Coronary artery (tissue), 2 donors: ENCODE data around the gene CACNA1A.

ENCODE experiments used
- DNase-seq: peaks from one replicate; pipeline ENCODE4 v3.0.0-alpha.2; 2017; ENCODE audit warnings: low spot score
- H3K27ac ChIP-seq, 2 donors: fragments of 200-600 bp; sonication (generic); one replicate each; pipeline ENCODE4 v1.5.1; 2016 to 2019
- H3K4me3 ChIP-seq: fragments of 200-600 bp; sonication (generic); 2 replicates; pipeline ENCODE4 v1.5.1; 2016; ENCODE audit warnings: mild to moderate bottlenecking, moderate library complexity
- TF ChIP-seq, protein P1 (sequence below): fragments of 200-600 bp; sonication (generic); IDR thresholded peaks from one replicate; pipeline ENCODE4 v1.5.1; 2019; ENCODE audit warnings: antibody characterized with exemption

Gene CACNA1A

DNA sequence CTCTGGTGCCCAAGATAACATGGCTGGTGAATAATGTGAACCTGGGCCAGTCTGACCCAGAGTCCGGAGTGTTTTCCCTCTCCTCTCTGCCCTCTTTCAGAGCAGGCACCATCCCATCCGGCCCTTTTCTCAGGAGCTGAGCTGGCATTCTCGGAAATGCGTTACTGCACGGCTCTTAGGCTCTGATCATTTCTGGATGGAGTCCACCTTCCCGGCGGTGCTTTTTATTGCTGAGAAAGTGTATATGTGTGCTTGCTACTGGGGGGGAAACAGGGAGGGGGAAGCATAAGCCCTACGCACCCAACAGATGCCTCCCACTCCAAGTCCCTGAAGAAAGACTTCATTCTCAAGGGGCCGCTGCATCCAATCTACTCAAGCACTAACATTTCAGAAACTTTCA lies 6.6 kb downstream of the CACNA1A start:
- TF ChIP-seq, protein P1, sequence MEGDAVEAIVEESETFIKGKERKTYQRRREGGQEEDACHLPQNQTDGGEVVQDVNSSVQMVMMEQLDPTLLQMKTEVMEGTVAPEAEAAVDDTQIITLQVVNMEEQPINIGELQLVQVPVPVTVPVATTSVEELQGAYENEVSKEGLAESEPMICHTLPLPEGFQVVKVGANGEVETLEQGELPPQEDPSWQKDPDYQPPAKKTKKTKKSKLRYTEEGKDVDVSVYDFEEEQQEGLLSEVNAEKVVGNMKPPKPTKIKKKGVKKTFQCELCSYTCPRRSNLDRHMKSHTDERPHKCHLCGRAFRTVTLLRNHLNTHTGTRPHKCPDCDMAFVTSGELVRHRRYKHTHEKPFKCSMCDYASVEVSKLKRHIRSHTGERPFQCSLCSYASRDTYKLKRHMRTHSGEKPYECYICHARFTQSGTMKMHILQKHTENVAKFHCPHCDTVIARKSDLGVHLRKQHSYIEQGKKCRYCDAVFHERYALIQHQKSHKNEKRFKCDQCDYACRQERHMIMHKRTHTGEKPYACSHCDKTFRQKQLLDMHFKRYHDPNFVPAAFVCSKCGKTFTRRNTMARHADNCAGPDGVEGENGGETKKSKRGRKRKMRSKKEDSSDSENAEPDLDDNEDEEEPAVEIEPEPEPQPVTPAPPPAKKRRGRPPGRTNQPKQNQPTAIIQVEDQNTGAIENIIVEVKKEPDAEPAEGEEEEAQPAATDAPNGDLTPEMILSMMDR = no peak
- Histone ChIP-seq H3K4me3 (no peak overlapping the region), H3K27ac (no peak overlapping the region)
- no peak for DNase-seq

DNA sequence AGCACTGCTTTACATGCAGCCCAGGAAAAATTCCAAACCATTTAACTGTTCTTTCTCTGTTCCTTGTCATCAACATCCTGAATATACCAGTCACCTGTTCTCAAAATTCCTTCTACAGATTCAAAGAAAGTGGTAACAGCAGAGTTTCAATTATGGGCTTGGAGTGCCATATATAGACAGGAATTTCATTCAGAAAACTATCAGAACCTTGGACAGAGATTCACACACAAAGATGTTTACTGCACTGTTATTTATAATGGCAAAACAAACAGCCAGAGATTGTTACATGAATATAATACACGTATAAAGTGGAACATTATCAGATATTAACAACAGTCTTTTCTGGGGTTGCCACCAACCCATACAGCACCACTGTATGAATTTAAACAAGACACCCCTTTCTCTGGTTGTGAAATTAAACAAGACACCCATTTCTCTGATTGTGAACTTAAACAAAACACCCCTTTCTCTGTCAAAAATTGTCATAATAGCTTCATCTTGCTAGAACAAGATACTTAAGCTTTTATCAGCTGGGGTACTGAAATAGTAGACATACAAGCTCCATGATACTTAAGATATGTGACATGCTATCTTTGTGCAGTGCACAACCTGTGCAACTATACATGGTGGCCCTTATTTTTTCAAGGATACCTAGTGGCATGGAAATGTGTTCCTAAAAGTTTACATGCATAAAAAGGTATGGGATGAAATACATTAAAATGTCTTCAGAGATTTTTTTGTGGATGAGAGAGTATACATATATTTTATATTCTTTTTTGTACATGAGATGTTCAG lies 12.6 kb downstream of the CACNA1A start:
- Histone ChIP-seq H3K27ac (no peak overlapping the region), H3K4me3 (no peak overlapping the region)
- no peak for DNase-seq
- TF ChIP-seq, protein P1 = no peak

DNA sequence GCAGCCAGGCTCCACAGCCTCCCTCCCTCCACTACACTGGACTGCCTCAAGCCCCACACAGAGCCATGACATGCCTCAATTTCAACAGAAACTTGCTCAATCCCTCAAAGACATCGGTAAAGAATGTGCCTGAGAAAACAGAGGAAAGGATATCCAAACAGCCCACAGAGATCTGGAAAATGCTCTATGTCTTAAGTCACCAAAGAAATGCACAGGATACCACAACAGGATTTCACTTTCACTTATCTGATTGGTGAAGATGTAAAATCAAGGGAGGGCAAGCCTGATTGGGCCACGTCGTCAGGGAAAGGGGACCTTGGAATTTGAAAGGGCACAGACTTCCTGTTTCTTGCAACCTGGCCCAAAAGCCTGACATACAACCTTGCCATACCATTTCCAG lies 14.2 kb downstream of the CACNA1A start:
- DNase-seq = no peak
- TF ChIP-seq, protein P1 = no peak

DNA sequence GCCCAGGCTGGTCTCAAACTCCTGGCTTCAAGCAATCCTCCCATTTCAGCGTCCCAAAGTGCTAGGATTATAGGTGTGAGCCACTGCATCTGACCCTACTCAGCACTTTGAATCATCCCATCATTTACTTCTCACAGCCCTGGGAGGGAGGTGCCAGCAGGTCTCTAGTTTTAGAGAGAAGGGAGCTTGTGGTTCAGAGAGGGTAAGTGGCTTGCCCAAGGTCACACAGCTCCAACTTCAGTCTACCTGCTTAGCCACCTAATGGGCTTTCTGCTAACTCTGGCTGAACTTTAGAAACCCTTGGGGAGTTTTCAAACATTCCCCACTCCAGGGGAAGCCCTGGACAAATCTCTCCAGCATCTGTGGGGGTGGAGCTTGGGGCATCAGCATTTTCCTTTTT lies 18.3 kb downstream of the CACNA1A start:
- TF ChIP-seq, protein P1 = no peak
- Histone ChIP-seq H3K27ac (no peak overlapping the region), H3K4me3 (no peak overlapping the region)
- DNase-seq = no peak

More for the DNA sequence above, 14.2 kb downstream of the CACNA1A start:
- no peak overlapping the region for H3K4me3 ChIP-seq
- no peak overlapping the region for H3K27ac ChIP-seq

DNA sequence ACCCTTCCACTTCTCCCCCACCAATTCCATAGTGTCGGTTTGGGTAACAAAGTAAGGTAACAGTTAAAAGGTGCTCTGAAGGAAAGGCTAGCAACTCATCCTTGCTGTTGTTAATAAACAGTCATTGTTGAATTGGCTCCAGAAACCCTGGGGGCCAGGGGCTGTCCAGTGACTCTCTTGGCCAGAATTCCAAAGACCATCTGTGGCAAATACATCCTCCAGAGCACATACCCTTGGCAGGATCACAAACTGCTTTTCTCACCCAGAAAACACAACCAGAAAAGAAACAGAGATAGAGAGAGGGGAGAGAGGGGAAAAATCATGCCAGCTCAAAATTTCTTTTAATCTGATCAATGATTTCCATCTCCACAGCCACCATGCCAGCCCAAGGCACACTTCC lies 22.1 kb downstream of the CACNA1A start:
- TF ChIP-seq, protein P1 = no peak
- Histone ChIP-seq H3K27ac (no peak overlapping the region), H3K4me3 (no peak overlapping the region)
- DNase-seq = no peak

DNA sequence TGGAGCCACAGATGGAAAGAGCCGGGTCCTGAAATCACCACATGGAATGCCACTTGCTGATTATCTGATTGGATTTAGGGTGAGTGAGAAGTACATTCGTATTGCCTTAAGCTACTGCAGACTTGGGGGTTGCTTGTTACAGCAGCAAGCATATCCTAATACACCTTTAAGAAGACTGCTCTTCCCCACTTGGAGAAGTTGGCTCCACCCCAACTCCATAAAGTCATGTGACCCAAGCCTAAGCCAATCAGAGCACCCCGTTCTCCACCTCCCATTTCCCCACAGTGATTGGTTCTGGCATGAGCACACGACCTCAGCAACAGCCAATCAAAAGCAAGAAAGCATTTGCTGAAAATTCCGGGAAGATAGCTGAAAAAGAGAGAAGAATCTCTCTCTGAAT lies 23.1 kb downstream of the CACNA1A start:
- no peak for DNase-seq

DNA sequence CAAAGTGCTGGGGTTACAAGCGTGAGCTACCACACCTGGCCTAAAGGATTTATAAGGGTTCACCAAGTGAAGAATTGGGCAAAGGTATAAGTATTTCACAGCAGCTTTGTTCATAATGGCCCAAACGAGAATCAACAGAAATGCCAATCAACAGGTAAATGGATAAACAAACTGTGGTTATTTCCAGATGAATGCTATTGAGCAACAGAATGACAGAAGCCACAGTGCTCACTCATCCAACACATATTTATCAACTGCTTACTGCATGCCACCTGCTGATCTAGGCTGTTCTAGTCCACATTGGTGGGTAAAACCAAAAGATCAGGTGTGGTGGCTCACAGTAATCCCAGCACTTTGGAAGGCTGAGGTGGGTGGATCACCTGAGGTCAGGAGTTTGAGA lies 27.7 kb downstream of the CACNA1A start:
- H3K4me3 ChIP-seq = no peak overlapping the region
- H3K27ac ChIP-seq = no peak overlapping the region
- DNase-seq = no peak
- TF ChIP-seq, protein P1 = no peak

More for the DNA sequence above, 23.1 kb downstream of the CACNA1A start:
- TF ChIP-seq, protein P1 = no peak
- no peak overlapping the region for H3K4me3 ChIP-seq
- H3K27ac ChIP-seq = no peak overlapping the region
